Neural cell (in vitro differentiated cells): ENCODE results near the gene DOK7. TPM values are rescaled to one million over a fixed set of nuclear protein-coding genes. Genes with fewer than 3 reads are reported as not detected.

Source experiments
- H2AFZ ChIP-seq: fragments of 200-600, 300-800 bp; sonication (generic), shearing (Covaris generic); 2 replicates; pipeline ENCODE4 v1.6.0; 2014; ENCODE audit warnings: low read depth, mild to moderate bottlenecking, antibody characterized with exemption, low read length, moderate library complexity
- H3F3A ChIP-seq: fragments of 200-600 bp; shearing (Covaris generic); 2 replicates; pipeline ENCODE4 v1.6.1; 2016; ENCODE audit warnings: mild to moderate bottlenecking, moderate library complexity, mixed read lengths, antibody characterized with exemption, low read length; ENCODE audit not compliant: insufficient read depth, poor library complexity, severe bottlenecking
- H3K27ac ChIP-seq: fragments of 200-600, 300-800 bp; sonication (generic), shearing (Covaris generic); 2 replicates; pipeline ENCODE4 v1.5.1; 2014; ENCODE audit warnings: mild to moderate bottlenecking, low read length, moderate library complexity
- H3K27me3 ChIP-seq: fragments of 300-800, 200-600 bp; sonication (generic), shearing (Covaris generic); 2 replicates; pipeline ENCODE4 v1.6.0; 2014; ENCODE audit warnings: mild to moderate bottlenecking, low read depth, low read length, moderate library complexity; ENCODE audit not compliant: insufficient read depth
- H3K36me3 ChIP-seq: fragments of 300-800, 200-600 bp; sonication (generic), shearing (Covaris generic); 2 replicates; pipeline ENCODE4 v1.5.1; 2014; ENCODE audit warnings: mild to moderate bottlenecking, antibody characterized with exemption, low read length, moderate library complexity; ENCODE audit not compliant: insufficient read depth
- H3K4me2 ChIP-seq: fragments of 300-800, 200-600 bp; sonication (generic), shearing (Covaris generic); 2 replicates; pipeline ENCODE4 v1.6.0; 2014; ENCODE audit warnings: mild to moderate bottlenecking, low read length
- H3K4me3 ChIP-seq: fragments of 300-800, 200-600 bp; sonication (generic), shearing (Covaris generic); 2 replicates; pipeline ENCODE4 v1.5.1; 2014; ENCODE audit warnings: mild to moderate bottlenecking, low read length, moderate library complexity
- H3K79me2 ChIP-seq: fragments of 200-600 bp; shearing (Covaris generic); replicated peaks from 2 replicates; pipeline ENCODE4 v1.6.0; 2014; ENCODE audit warnings: mild to moderate bottlenecking, low read length, moderate library complexity; ENCODE audit not compliant: insufficient read depth
- H3K9ac ChIP-seq: fragments of 300-800, 200-600 bp; sonication (generic), shearing (Covaris generic); 2 replicates; pipeline ENCODE4 v1.6.1; 2016; ENCODE audit warnings: mild to moderate bottlenecking, low read length, mixed read lengths
- H3K9me2 ChIP-seq: fragments of 200-600 bp; shearing (Covaris generic); 2 replicates; pipeline ENCODE4 v1.6.1; 2016; ENCODE audit warnings: mild to moderate bottlenecking, low read length, mixed read lengths; ENCODE audit not compliant: insufficient read depth
- H3K9me3 ChIP-seq: fragments of 200-600, 300-800 bp; sonication (generic), shearing (Covaris generic); 2 replicates; pipeline ENCODE4 v1.6.1; 2016; ENCODE audit warnings: mild to moderate bottlenecking, mixed run types, low read length, moderate library complexity, mixed read lengths
- H4K20me1 ChIP-seq: fragments of 200-600 bp; shearing (Covaris generic); 2 replicates; pipeline ENCODE4 v1.6.1; 2016; ENCODE audit warnings: mild to moderate bottlenecking, mixed run types; ENCODE audit not compliant: insufficient read depth
- EP300 ChIP-seq: fragments of 450-650 bp; conservative IDR thresholded peaks from 2 replicates; pipeline ENCODE4 v1.6.1; 2014; ENCODE audit warnings: antibody characterized with exemption, mild to moderate bottlenecking, moderate library complexity; ENCODE audit not compliant: poor library complexity, severe bottlenecking
- EZH2 ChIP-seq: fragments of 200-600, 300-800 bp; shearing (Covaris generic), sonication (generic); IDR thresholded peaks from 2 replicates; pipeline ENCODE4 v1.6.1; 2014; ENCODE audit warnings: antibody characterized with exemption, low read length, borderline replicate concordance, mild to moderate bottlenecking; ENCODE audit not compliant: insufficient read depth, poor library complexity, severe bottlenecking
- MXI1 ChIP-seq: fragments of 450-650 bp; conservative IDR thresholded peaks from 2 replicates; pipeline ENCODE4 v1.6.1; 2014; ENCODE audit warnings: antibody characterized with exemption, mild to moderate bottlenecking; ENCODE audit not compliant: poor library complexity, severe bottlenecking
- POLR2AphosphoS5 ChIP-seq: IDR thresholded peaks from 2 replicates; pipeline ENCODE4 v1.6.1; 2012
- RAD21 ChIP-seq: fragments of 450-650 bp; conservative IDR thresholded peaks from 2 replicates; pipeline ENCODE4 v1.6.1; 2014; ENCODE audit warnings: antibody characterized with exemption, mild to moderate bottlenecking, moderate library complexity
- SMC3 ChIP-seq: fragments of 450-650 bp; conservative IDR thresholded peaks from 2 replicates; pipeline ENCODE4 v1.6.1; 2014; ENCODE audit warnings: antibody characterized with exemption, mild to moderate bottlenecking, moderate library complexity; ENCODE audit not compliant: poor library complexity
- TAF1 ChIP-seq: IDR thresholded peaks from 2 replicates; pipeline ENCODE4 v1.6.1; 2012; ENCODE audit warnings: low read depth
- polyA plus RNA-seq: library from polyadenylated mRNA; depleted of rRNA; stranded (reverse); fragments of >200 nt; gene quantifications from 2 replicates; pipeline ENCODE4 v1.2.3, GENCODE V29; 2014
- TF ChIP-seq, protein P1 (sequence below): fragments of 450-650 bp; IDR thresholded peaks from 2 replicates; pipeline ENCODE4 v1.5.1; 2014; ENCODE audit warnings: antibody characterized with exemption, mild to moderate bottlenecking, moderate library complexity; ENCODE audit not compliant: poor library complexity, severe bottlenecking
- TF ChIP-seq, protein P2 (sequence below): IDR thresholded peaks from 2 replicates; pipeline ENCODE4 v1.6.1; 2012; ENCODE audit warnings: borderline replicate concordance

DOK7 gene
- polyA plus RNA-seq, 1 donor from 2014 or later: 0.66 TPM

DNA sequence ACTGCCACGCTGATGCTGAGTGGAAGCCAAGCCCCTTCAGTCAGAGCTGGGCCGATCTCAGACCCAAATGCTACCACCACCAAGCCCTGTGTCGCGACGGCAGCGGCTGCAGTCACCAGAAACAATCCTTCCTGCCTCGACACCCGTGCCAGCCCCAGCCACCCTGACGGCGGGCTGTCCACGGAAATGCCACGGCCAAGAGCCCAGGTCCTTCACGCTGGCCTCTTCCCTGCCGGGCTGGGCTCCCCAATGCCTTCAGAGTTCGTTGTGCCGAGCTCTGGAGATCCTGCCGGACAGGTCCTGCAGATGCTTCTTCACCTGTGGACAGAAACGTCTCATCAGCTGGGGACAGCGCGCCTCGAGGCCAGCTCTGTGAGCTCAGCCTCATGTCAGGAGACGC is 49.6 kb downstream of the DOK7 start:
- no peaks in the 10 kb centered on the region for H3K36me3 ChIP-seq

DNA sequence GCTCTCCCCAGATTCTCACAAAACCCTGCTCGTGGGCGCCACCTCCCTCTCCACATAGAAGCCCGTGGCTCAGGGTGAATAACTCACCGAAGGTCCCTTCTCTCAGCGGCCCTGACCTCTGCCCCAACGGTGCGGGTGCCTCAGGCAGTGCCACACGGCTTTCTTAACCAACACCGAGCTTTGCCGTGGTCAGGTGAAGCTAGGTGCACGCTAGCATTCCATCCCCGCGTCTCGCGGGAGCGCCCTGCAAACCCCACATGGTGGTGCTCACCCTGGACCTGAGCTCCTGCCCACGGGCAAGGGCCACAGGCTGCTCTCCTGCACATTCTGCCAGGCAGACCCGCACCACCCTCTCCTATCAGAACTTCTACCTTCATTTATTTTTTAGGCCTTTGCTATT is 50.7 kb downstream of the DOK7 start:
- no peaks in the 10 kb centered on the region for H3K9me2 ChIP-seq
- H3K27me3 ChIP-seq: no peaks in the 10 kb centered on the region
- no peaks in the 10 kb centered on the region for H3K79me2 ChIP-seq
- no peak overlapping the region for H2AFZ ChIP-seq
- TF ChIP-seq RAD21 (no peak), TAF1 (no peak), MXI1 (no peak), EZH2 (no peak), SMC3 (no peak)
- TF ChIP-seq, protein P1, sequence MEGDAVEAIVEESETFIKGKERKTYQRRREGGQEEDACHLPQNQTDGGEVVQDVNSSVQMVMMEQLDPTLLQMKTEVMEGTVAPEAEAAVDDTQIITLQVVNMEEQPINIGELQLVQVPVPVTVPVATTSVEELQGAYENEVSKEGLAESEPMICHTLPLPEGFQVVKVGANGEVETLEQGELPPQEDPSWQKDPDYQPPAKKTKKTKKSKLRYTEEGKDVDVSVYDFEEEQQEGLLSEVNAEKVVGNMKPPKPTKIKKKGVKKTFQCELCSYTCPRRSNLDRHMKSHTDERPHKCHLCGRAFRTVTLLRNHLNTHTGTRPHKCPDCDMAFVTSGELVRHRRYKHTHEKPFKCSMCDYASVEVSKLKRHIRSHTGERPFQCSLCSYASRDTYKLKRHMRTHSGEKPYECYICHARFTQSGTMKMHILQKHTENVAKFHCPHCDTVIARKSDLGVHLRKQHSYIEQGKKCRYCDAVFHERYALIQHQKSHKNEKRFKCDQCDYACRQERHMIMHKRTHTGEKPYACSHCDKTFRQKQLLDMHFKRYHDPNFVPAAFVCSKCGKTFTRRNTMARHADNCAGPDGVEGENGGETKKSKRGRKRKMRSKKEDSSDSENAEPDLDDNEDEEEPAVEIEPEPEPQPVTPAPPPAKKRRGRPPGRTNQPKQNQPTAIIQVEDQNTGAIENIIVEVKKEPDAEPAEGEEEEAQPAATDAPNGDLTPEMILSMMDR: no peak
- TF ChIP-seq, protein P2, sequence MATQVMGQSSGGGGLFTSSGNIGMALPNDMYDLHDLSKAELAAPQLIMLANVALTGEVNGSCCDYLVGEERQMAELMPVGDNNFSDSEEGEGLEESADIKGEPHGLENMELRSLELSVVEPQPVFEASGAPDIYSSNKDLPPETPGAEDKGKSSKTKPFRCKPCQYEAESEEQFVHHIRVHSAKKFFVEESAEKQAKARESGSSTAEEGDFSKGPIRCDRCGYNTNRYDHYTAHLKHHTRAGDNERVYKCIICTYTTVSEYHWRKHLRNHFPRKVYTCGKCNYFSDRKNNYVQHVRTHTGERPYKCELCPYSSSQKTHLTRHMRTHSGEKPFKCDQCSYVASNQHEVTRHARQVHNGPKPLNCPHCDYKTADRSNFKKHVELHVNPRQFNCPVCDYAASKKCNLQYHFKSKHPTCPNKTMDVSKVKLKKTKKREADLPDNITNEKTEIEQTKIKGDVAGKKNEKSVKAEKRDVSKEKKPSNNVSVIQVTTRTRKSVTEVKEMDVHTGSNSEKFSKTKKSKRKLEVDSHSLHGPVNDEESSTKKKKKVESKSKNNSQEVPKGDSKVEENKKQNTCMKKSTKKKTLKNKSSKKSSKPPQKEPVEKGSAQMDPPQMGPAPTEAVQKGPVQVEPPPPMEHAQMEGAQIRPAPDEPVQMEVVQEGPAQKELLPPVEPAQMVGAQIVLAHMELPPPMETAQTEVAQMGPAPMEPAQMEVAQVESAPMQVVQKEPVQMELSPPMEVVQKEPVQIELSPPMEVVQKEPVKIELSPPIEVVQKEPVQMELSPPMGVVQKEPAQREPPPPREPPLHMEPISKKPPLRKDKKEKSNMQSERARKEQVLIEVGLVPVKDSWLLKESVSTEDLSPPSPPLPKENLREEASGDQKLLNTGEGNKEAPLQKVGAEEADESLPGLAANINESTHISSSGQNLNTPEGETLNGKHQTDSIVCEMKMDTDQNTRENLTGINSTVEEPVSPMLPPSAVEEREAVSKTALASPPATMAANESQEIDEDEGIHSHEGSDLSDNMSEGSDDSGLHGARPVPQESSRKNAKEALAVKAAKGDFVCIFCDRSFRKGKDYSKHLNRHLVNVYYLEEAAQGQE: no peak
- no peak overlapping the region for H3K4me2 ChIP-seq
- no peaks in the 10 kb centered on the region for H3F3A ChIP-seq
- no peak overlapping the region for H3K27ac ChIP-seq
- H3K9me3 ChIP-seq: no peaks in the 10 kb centered on the region
- H3K4me3 ChIP-seq: no peak overlapping the region
- H3K36me3 ChIP-seq: no peaks in the 10 kb centered on the region
- no peaks in the 10 kb centered on the region for H4K20me1 ChIP-seq
- no peak overlapping the region for H3K9ac ChIP-seq

More for the DNA sequence above, 49.6 kb downstream of the DOK7 start:
- H3K9me3 ChIP-seq: no peaks in the 10 kb centered on the region
- H3K9ac ChIP-seq: no peak overlapping the region
- H3K79me2 ChIP-seq: no peaks in the 10 kb centered on the region
- TF ChIP-seq MXI1 (no peak), SMC3 (no peak), RAD21 (no peak), EZH2 (no peak), TAF1 (no peak), POLR2AphosphoS5 (no peak), EP300 (no peak)
- TF ChIP-seq, protein P2: no peak
- TF ChIP-seq, protein P1: no peak
- no peaks in the 10 kb centered on the region for H3F3A ChIP-seq
- H3K27me3 ChIP-seq: no peaks in the 10 kb centered on the region
- H3K9me2 ChIP-seq: no peaks in the 10 kb centered on the region
- H4K20me1 ChIP-seq: no peaks in the 10 kb centered on the region
- no peak overlapping the region for H3K27ac ChIP-seq
- H3K4me2 ChIP-seq: no peak overlapping the region
- H3K4me3 ChIP-seq: no peak overlapping the region
- no peak overlapping the region for H2AFZ ChIP-seq
